GM19467 (cell line): ENCODE data around the gene HIGD1A.

Experiments used
- ATAC-seq: cut with Tn5 transposase; IDR thresholded peaks from one replicate; pipeline ENCODE4 v1.9.1; 2021; ENCODE audit warnings: mild to moderate bottlenecking, moderate library complexity; ENCODE audit not compliant: unreplicated experiment

HIGD1A gene

GRCh38 chr3:42762046-42762724 lies 42.1 kb downstream of the HIGD1A start:
- ATAC-seq = no peak

GRCh38 chr3:42758126-42758525 lies 46.2 kb downstream of the HIGD1A start:
- no peak for ATAC-seq

DNA sequence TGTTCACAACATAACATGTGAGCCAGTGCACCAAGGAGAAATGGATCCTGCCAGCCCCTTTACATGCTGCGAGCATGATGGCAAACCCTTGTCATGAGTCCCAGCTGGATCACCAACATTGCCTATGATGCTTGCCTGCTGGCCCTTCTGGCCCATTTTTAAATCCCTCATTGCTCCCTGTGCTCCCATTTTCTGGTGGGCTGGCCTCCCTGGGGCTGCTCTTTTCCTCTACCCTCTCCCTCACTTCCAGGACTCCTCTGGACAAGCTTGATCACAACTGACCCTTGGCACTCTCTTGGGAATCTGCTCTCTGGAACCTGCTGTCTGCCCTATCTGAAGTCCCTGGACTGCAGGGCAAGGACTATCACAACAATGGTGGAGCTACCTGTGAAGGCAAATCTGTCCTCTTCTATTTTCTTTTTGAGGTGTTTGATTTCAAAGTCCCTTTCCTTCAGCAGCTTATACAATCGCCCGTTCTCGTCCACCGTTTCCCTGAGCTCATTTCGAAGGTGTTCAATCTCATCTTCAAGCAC lies 47.5 kb downstream of the HIGD1A start:
- ATAC-seq = no peak

GRCh38 chr3:42755681-42756578 lies 48.4 kb downstream of the HIGD1A start:
- ATAC-seq = no peak

DNA sequence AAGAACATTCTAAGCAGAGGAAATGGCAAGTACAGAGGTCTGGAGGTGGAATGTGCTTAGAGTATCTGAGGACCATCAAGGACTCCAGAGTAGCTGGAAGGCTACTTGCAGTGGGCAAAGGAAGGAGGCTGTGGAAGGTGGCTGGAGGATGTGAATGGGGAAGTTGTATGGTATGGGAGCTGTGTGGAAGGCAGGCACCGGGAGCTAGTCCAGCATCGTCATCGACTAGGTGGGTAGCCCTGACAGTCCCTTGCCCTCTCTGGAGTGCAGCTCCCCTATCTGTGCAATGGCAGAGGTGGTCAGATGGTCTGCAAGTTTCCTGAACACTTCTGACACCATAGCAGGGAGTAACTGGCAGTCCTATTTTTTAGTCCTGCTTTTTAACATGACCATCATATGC lies 50.5 kb downstream of the HIGD1A start:
- no peak for ATAC-seq

DNA sequence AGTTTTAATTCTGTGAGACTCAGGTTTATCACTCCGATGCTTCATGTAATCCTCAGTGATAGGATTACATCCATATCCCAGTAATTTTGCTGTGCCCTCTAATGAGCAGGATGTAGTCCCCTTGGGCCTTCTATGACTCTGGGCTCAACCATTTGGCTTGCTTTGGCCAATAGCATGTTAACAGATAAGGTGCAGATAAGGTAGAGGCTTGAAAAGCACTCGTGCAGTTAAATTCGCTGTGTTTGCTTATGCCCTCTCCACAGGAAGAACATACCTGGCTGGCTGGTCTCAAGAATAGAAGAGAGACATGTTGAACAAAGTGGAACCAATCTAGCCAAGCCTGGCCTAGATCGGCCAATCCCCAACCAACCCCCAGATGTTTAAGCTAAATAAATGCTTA lies 51.3 kb downstream of the HIGD1A start:
- no peak for ATAC-seq

DNA sequence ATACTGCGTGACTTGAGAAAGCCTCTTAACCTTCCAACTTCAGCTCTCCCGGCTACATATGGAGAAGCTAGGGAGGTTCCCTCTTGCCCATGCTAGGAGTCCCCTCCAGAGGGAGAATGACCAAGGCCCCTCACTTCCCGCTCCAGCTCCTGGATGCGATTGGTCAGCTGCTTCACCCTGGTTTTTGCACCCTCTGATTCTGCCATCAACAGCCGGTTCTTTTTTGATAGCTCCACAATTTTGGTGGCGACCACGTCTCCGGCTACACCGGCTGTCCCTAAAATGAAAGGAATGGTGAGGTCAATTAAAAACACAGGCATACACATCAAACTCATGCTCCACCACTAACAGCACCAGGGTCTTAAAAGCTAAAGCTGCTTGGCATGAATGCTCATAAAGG lies 51.8 kb downstream of the HIGD1A start:
- ATAC-seq = no peak

- ATAC-seq = no peak
These were observed 52.7 kb downstream of the HIGD1A start for GRCh38 chr3:42751609-42752008.

- ATAC-seq = no peak
These were observed 53.5 kb downstream of the HIGD1A start for GRCh38 chr3:42750834-42751233.

DNA sequence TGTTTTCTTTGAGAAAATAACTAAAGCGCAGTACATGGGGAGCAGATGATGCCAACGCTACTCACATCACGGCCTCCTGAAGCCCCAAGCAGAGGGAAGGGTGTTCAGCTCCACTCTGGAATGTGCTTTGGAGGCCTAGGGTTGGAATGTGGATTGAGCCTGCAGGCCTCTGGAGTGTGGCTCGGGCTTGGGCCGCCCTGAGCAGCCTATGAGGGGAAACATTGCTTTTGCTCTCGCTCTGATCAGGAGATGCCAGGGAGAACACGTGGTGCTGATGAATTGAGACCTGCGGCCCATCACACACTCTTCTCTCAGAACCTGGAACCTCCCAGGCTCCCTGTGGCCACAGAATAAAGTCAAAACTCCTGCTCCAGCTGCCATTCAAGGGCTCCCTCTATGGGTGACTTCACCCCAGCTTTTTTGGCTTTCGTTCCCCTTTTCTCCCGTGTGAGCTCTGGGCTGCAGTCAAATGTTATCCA lies 54.5 kb downstream of the HIGD1A start:
- ATAC-seq = no peak

DNA sequence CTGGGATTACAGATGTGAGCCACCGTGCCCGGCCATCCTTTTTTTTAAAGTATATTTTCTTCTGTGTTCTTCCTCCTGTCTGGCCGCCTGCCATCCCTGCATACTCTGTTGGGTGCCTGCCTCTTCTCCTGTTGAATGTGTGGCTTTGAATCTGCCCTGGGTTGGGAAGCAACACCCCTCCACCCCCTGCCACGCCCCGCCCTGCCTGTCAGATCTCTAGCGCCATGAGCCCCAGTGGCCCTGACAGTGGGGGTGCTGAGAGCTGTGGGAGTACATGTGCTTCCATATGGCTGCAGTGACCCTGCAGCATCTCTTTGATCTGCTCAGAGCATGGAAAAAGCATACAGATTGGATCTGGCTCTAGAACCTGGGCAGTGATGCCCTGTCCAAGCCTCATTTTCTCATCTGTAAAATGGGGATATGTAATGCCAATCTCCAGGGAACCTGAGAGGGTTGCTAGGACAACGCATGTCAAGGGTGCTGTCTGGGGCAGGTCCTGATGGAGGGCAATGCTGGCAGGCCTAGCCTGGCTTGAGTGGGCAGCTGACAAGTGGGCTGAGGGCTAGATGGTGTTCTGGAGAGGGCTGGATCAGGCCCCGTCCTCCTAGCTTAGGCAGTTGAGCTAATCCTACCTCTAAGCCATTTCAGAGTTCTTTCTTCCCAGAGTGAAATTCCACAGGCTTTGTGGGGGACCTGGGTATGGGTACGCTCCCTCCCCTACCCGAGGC lies 55.1 kb downstream of the HIGD1A start:
- ATAC-seq = no peak

GRCh38 chr3:42747581-42747980 lies 56.7 kb downstream of the HIGD1A start:
- no peak for ATAC-seq

- no peak for ATAC-seq
These were observed 57.5 kb downstream of the HIGD1A start for GRCh38 chr3:42746455-42747450.

DNA sequence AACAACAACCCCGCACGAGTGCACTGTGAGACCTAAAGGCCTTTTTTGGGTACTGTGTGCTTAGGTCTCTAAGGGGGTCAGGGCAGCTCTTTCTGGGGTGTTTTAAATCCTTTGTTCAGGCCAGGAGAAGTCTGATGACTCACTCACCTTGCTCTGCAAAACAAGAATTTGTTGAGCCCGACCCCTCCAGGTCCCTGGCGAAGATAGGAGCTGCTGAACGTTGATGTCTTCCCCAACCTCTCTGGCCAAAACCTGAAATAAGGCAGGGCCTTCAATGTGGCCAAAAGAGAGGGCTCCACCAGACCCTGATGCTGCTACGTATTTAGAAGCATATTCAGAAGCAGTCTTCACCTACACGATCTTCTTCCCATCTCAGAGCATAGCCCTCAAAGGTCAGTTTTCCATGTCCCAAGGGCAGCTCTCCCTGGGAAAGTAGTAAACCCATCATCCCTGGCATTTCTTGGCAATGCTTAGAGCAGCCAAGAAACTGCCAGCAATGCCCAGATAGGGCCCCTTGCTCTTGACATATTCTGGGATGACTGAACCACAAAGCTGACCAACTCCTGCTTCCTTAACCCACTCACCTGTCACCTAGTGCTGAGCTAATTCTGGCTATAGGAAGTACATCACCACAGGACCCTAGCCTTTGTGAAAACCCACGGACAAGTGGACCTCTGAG lies 58.4 kb downstream of the HIGD1A start:
- no peak for ATAC-seq

DNA sequence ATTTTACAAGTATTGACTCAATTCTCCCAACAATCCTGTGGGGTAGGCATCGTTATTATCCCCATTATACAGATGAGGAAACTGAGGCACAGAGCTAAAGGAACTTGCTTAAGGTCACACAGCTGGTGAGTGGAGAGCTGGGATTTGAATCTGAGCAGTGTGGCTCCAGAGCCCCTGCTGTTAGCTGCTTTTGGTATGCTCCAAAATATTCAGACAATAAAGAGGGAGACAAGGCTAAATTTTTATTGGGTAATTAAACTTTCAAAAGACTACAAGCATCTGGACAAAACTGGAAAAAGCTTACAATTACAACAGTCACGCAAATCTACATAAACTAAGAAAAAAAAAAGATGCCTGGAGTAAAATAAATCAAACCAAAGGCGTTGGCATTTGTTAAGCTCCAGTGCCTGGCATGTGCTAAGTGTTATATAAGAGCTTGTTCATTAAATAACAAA lies 59.0 kb downstream of the HIGD1A start:
- ATAC-seq = no peak

DNA sequence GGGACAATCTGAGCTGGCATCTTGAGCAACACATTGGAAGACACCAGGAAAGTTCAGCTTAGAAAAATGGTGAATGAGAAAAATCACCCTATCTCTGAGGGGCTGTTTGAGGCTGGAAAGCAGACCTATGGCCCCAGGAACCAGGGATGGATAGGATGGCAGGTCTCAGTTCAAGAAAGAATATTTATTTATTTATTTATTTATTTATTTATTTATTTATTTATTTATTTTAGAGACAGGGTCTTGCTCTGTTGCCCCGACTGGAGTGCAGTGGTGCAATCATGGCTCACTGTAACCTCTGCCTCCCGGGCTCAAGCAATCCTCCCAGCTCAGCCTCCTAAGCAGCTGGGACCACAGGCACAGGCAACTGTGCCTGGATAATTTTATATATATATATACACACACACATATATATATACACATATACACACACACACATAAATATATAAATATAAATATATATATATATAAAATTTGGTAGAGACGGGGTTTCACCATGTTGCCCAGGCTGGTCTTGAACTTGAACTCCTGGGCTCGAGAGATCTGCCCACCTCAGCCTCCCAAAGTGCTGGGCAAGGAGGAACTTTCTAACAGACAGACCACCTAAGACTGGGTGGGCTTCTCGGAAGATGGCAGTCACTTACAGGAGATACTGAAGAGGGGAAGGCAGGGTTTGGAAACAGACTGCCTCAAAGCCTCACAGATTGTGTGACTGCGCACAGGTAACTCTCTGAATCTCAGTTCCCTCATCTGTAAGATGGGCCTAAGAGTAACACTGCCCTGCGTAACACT lies 60.9 kb downstream of the HIGD1A start:
- ATAC-seq = no peak

DNA sequence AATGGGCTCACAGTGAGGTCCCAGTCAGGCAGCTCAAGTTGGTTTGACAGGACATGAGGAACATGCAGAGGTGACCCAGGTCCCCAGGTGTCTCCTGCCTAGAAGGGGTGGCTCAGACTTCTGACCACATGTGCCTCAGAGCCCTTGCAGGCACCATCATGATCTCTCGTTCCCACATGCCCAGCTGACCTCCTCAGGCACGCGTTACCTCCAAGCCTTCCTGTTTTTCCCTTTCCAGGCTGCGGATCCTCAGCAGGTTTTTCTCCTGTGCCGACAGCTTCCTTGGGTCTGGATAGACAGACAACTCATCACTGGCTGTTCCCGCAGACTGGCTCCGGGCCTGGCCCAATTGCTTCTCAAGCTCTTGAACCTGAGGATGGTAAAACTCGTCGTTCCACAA lies 61.6 kb downstream of the HIGD1A start:
- no peak for ATAC-seq

DNA sequence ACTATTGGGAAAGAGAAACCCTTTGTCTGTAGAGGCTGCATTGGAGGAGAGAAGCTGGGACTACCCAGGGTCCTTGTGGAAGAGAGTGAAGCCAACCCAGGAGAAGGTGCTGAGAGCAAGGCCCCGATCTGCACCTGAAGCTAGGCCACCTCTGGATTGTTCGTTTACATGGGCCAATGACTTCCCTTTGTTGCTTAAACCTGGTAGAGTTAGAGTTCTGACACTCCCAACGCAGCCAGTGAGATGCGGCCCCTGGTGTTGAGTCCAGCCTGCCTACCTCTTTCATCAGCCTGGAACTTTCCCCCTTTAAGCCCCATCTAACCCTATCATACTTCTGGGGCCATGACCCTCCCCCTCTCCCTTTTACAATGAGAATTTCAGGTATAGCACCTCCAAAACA lies 62.0 kb downstream of the HIGD1A start:
- ATAC-seq = no peak

GRCh38 chr3:42741796-42742195 lies 62.5 kb downstream of the HIGD1A start:
- ATAC-seq = no peak
